Keratinocyte (primary cell): ENCODE measurements around the gene SLC22A31.

Experiments
- CTCF ChIP-seq, 3 experiments: IDR thresholded peaks in 1 of 3; conservative IDR thresholded peaks in 1 of 3; optimal IDR thresholded peaks in 1 of 3; 2 replicates in 2 of 3; 3 replicates in 1 of 3; pipeline versions ENCODE3 to v1.5.1; 2011; ENCODE audit warnings: low read length in 3 of 3, mild to moderate bottlenecking in 3 of 3, moderate library complexity in 2 of 3, control low read depth in 1 of 3, inconsistent platforms in 1 of 3; ENCODE audit not compliant: insufficient read depth in 2 of 3; ENCODE audit errors: extremely low read depth in 1 of 3
- EZH2 ChIP-seq: IDR thresholded peaks from one replicate; pipeline ENCODE4 v1.6.1; 2012; ENCODE audit warnings: inconsistent platforms, mild to moderate bottlenecking, low read length, moderate library complexity

GRCh38 chr16:89172528-89173173 lies 27.7 kb downstream of the SLC22A31 start:
- TF ChIP-seq EZH2 (no peak), CTCF (optimal IDR thresholded peaks at IDR 0.05 in 1 of 3, IDR thresholded peaks at IDR 0.05 in 1 of 3, conservative IDR thresholded peaks at IDR 0.05 in 1 of 3; ENCODE audit: extremely low read depth in 1 of 3, insufficient read depth in 2 of 3, low read length in 3 of 3) (no peak)
